Stimulated activated CD8-positive, alpha-beta memory T cell treated with anti-CD3 and anti-CD28 coated beads, Interleukin-7, amount 100 ng/mL, for 1 hour (primary cell): ENCODE results near the gene POFUT1.
A peak's percentile ranks its signal among the peaks of the same experiment; 100 is the strongest.
"Not testable (repeated sequence)": the region's sequence is repeated elsewhere in the genome, so short reads cannot be mapped to it uniquely, and the experiment has no call there.

Experiments
- DNase-seq, 2 donors: peaks; one replicate each; pipeline ENCODE4 v3.0.0-alpha.2; 2020; ENCODE audit warnings: low read depth in 2 of 2

The POFUT1 gene

GRCh38 chr20:32207626-32208498 lies at the start of gene POFUT1, which contains the start of gene PLAGL2:
TSS of gene POFUT1 (plus strand) at chr20:32207880. CDS start at chr20:32207942, 62 bp downstream.
TSS of gene PLAGL2 (minus strand) at chr20:32207743. CDS start at chr20:32202178, 5,565 bp downstream.
- DNase-seq = peak; percentile 74 to 79

DNA sequence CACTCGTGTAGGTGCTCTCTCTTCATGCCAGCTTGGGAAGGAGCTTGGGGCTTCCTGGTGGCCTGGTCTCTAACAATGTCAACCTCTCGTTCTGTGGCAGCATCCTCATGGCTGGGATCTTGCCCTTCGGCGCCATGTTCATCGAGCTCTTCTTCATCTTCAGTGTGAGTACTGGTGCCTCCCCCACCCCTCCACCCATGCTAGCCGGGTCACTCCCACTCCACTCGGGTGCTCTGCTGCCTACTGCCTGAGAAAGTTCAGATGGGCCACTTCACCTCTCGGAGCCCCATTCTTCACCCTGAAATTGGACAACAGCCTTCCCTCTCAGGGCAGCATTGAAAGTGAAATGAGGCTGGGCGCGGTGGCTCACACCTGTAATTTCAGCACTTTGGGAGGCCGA lies 49.3 kb upstream of the POFUT1 start:
- no peak for DNase-seq

- DNase-seq = no peak
Observed at GRCh38 chr20:32158943-32159660, 48.6 kb upstream of the POFUT1 start.

DNA sequence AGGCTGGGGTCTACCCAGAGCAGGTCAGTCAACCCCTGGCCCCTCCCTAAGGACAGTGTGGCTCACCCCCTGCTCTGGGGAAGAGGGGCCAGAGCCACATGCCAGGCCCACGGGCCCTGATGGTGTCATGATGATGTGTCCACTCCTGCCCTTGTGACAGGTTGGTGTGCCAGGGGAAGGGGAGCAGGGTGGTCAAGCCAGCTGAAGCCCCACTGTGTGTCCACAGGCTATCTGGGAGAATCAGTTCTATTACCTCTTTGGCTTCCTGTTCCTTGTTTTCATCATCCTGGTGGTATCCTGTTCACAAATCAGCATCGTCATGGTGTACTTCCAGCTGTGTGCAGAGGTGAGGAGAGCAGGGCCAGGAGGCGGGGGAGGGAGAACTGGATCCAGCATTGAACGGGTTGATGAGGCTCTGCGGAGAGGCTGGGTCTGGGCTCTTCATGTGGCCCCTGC lies 47.9 kb upstream of the POFUT1 start:
- no peak for DNase-seq

DNA sequence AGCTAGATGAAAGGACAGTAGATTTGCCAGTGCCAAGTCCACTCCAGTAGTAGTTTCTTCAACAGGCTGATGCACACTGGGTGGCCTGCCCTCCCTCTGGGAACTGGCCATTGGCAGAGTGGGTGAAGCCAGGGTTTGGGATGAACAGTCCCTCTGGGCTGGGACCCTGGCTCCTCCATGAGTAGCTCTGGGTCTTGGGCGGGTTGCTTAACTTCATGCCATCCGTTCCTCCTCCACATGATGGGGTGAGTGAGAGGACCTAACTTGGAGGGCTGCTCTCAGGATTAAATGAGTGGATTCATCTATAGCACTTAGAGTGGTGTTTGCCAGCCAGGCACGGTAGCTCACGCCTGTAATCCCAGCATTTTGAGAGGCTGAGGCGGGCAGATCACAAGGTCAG lies 47.3 kb upstream of the POFUT1 start:
- no peak for DNase-seq

- DNase-seq = no peak
Observed at GRCh38 chr20:32162351-32162750, 45.3 kb upstream of the POFUT1 start.

DNA sequence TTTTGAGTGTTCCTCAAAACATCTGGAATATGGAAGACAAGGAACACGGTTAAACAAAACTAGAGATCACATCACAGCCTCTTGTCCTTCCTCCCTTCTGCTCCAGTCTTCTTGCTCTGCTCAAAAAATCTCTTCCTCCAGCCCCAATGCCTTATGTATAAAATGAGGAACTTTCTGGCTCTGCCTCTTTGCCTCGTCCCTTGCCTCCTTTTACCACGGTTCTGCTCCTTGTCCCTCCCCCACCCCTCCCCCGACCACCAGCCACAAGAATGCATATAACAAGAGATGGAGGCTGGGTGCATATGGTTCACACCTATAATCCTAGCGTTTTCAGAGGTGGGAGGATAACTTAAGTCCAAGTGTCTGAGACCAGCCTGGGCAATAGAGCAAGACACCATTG lies 43.7 kb upstream of the POFUT1 start:
- no peak for DNase-seq

DNA sequence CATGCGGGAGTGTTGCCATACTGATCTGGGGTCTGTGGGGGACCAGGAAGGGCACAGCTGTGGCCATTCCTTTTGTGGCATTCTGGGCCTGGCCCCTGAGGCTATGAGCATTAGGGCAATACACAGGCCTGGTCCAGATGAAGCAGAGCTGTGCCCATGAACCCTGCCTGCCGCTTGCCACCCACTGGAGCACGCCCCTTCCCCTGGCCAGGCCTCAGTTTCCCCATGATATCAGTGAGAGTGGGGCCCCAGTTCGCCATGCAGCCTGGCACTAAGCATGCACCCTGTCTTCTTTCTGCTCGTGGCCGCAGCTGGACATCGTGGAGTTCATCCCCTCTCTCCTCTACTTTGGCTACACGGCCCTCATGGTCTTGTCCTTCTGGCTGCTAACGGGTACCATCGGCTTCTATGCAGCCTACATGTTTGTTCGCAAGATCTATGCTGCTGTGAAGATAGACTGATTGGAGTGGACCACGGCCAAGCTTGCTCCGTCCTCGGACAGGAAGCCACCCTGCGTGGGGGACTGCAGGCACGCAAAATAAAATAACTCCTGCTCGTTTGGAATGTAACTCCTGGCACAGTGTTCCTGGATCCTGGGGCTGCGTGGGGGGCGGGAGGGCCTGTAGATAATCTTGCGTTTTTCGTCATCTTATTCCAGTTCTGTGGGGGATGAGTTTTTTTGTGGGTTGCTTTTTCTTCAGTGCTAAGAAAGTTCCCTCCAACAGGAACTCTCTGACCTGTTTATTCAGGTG lies 42.5 kb upstream of the POFUT1 start:
- no peak for DNase-seq

- no peak for DNase-seq
Observed at GRCh38 chr20:32165836-32166545, 41.7 kb upstream of the POFUT1 start.

GRCh38 chr20:32167552-32167951 lies 40.1 kb upstream of the POFUT1 start:
- no peak for DNase-seq

GRCh38 chr20:32168184-32168910 lies 39.3 kb upstream of the POFUT1 start:
- no peak for DNase-seq

DNA sequence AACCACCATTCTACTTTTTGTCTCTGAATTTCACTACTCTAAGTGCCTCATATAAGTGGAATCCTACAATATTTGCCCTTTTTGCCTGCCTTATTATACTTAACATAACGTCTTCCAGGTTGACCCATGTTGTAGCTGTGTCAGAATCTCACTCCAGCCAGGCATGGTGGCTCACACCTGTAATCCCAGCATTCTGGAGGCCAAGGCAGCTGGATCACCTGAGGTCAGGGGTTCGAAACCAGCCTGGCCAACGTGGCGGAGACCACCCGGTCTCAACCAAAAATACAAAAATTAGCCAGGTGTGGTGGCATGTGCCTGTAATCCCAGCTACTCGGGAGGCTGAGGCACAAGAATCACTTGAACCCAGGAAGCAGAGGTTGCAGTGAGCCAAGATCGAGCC lies 30.0 kb upstream of the POFUT1 start:
- DNase-seq = not testable (repeated sequence)

DNA sequence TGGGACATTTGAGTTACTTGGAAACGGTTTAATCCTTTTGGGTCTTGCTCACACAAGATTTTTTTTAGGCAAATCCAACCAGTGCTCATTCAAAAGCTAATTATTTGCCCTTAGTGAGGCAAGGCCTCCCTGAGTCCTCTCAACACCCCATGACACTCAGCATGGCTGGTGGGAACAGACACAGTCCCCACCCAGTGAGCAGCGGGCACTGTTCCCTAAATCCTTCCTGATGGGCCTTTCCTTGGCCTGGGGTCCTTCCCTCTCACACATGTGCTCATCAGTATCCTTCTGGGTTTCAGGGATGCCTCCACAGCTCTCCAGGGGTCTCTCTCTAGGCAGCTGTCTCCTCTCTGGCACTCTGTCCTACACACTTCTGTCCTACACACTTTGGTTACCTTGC lies 28.2 kb upstream of the POFUT1 start:
- DNase-seq = no peak

GRCh38 chr20:32179934-32180333 lies 27.7 kb upstream of the POFUT1 start:
- no peak for DNase-seq

GRCh38 chr20:32181606-32182005 lies 26.1 kb upstream of the POFUT1 start:
- DNase-seq = no peak

GRCh38 chr20:32183947-32184635 lies 23.6 kb upstream of the POFUT1 start:
- no peak for DNase-seq

DNA sequence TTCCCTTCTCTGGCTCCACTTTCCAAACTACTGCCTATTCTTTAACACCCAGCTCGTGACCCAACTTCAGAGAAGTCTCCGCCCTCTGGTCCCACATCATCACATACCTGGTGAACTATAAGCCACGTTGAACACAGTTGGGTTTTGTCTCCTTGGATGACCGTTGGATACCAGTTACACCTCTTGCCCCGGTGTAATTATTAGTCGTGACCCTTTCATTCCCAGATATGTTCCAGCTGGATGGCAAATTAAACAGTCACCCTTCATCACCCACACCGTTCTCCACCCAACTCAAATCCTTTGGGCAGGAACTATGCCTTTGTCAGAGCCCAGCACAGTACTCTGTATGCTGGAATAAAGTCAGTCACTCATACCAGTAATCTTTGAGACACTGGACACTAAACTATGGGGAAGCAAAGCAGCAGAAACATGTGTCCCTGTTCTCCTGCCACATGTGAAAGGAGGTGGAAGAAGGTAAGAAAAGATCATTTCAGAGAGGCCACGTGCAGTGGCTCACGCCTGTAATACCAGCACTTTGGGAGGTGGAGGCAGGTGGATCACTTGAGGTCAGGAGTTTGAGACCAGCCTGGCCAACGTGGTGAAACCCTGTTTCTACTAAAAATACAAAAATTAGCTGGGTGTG lies 22.6 kb upstream of the POFUT1 start:
- no peak for DNase-seq

DNA sequence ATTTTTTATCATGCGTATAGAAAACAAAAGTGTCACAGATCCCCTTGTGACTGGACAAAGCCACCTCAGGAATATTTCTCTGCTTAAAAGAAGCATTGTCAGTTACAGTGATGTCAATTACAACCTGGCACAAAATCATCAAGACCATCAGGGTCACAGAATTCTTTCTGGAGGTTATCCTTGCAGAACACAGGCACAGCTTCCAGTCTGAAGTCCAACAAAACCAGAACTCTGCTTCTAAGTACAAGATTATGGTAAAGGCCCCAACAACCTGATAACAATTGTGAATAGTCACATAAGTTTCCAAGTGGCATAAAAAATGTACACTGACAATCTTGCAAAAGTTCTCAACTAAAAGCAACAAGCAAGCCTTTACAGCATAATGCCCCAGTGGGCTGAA lies 21.2 kb upstream of the POFUT1 start:
- no peak for DNase-seq

DNA sequence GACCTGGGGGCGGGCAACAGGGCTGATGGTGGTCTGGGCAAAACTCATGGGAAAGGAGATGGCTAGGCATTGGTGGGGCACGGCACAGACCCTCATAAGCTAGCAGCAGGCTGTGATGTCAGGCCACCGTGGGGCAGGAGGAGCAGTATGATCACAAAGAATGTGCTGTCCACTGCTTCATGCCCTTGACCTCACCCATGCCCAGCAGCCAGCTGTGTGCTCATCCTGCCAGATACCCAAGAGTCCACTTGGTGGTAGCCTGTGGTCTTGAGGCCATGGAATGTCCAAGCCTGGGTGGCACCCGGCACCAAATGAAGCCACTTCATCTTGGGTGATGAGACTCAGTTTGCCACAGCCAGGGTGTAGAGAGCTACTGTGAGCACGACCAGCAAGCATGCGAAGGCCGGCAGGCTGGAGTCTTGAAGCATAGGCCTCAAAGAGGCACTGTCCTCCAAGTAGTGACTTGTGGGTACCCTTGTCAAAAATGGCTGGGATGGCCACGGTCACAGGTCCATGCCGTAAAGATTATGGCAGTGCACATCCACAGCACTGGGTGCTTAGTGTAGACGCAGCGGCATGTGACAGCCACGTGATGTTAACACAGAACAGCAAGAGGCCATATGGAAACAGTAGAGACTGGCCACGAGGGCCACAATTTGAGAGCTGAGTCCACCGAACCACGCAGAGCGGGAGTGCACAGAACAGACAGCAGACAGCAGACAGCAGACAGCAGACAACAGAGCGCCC lies 19.1 kb upstream of the POFUT1 start:
- DNase-seq = no peak
